Keratinocyte (primary cell): ENCODE results near the gene STK26.

Experiments used
- CTCF ChIP-seq, 3 experiments: IDR thresholded peaks in 1 of 3; conservative IDR thresholded peaks in 1 of 3; optimal IDR thresholded peaks in 1 of 3; 2 replicates in 2 of 3; 3 replicates in 1 of 3; pipeline versions ENCODE3 to v1.5.1; 2011; ENCODE audit warnings: low read length in 3 of 3, mild to moderate bottlenecking in 3 of 3, moderate library complexity in 2 of 3, control low read depth in 1 of 3, inconsistent platforms in 1 of 3; ENCODE audit not compliant: insufficient read depth in 2 of 3; ENCODE audit errors: extremely low read depth in 1 of 3
- EZH2 ChIP-seq: IDR thresholded peaks from one replicate; pipeline ENCODE4 v1.6.1; 2012; ENCODE audit warnings: inconsistent platforms, mild to moderate bottlenecking, low read length, moderate library complexity

- no peak for TF ChIP-seq CTCF (optimal IDR thresholded peaks at IDR 0.05 in 1 of 3, IDR thresholded peaks at IDR 0.05 in 1 of 3, conservative IDR thresholded peaks at IDR 0.05 in 1 of 3; ENCODE audit: extremely low read depth in 1 of 3, insufficient read depth in 2 of 3, low read length in 3 of 3)
- no peak for TF ChIP-seq EZH2
These were observed 63.6 kb downstream of the STK26 start for GRCh38 chrX:132086672-132087071.
